ENCODE results near the gene AZIN2. TPM values are rescaled to one million over a fixed set of nuclear protein-coding genes. Genes with fewer than 3 reads are reported as not detected.

Gene AZIN2
- total and polyA plus RNA-seq, 2 of the 13 experiments (the other 11 are each of a cell fraction or from before 2014, with no cell fraction given) = 1.7 to 3.5 TPM

DNA sequence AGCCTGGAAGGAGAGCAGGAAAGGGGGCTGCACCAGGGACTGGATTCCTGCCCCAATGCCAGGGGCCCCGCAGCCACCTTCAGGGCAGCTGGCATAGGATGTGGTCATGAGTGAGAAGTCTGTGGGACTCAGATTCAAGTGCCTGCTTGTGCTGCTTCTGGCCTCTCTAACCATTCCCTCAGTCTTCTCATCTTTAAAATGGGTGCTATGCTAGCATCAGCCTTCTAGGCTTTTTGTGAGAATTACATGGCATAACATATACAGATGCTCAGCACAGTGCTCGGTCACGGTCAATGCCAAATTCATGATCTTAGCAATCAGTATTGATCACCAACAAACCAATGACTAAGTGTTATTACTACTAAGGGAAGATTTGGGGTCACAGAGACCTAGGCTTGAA lies 77.4 kb downstream of the AZIN2 start:
- H2AFZ ChIP-seq (ENCODE audit: low read length) = no peak overlapping the region
- ChIA-PET POLR2A (no interaction called here), CTCF (ENCODE audit: low intra/inter-chr PET ratio, low total read pairs) (no interaction called here)
- no peaks in the 10 kb centered on the region for H3K36me3 ChIP-seq (replicated peaks in 1 of 2; ENCODE audit: control insufficient read depth in 1 of 2, insufficient read depth in 2 of 2, low read length in 2 of 2)
- H3K4me3 ChIP-seq (replicated peaks in 1 of 3; ENCODE audit: insufficient read depth in 1 of 3, low read depth in 2 of 3, low read length in 3 of 3) = no peak overlapping the region
- H3K27ac ChIP-seq (ENCODE audit: extremely low read length, insufficient read depth, low read length) = no peak overlapping the region
- in situ Hi-C loops (cut with HindIII; ENCODE audit: extremely low pct_ligation_motif_present, low pct_unique_long_range_greater_than_20kb) = no loop called here
- no peaks in the 10 kb centered on the region for H3K27me3 ChIP-seq (ENCODE audit: control insufficient read depth in 1 of 2, insufficient read depth in 2 of 2, low read length in 2 of 2)
- ATAC-seq (no peak), FAIRE-seq (no peak), DNase-seq (ENCODE audit: low spot score) (no peak)
- peaks cover 18% of the 10 kb centered on the region for H3K4me1 ChIP-seq (ENCODE audit: insufficient read depth, low read length)
- H4K20me1 ChIP-seq (ENCODE audit: insufficient read depth, low read length) = no peaks in the 10 kb centered on the region
- no peak overlapping the region for H3K4me2 ChIP-seq (ENCODE audit: low read depth, low read length)
- H3K9me3 ChIP-seq (ENCODE audit: low read length) = no peaks in the 10 kb centered on the region
- intact Hi-C loops (cut with micrococcal nuclease; ENCODE audit: unreplicated experiment) = no loop called here
- TF ChIP-seq ZNF629 (CRISPR knock-in tag; conservative IDR thresholded peaks at IDR 0.05) = peak; percentile 71
- no peak for TF ChIP-seq ZNF598 (CRISPR knock-in tag; IDR thresholded peaks at IDR 0.05; ENCODE audit: borderline replicate concordance)
- no TSS peak for BruUV-seq (replicated peaks)
- 94% methylated on average over 2 of the region's 3 CpGs for WGBS (ENCODE audit: low lambda C conversion rate)
- no peak overlapping the region for H3K9ac ChIP-seq (ENCODE audit: insufficient read depth, low read depth, low read length)
- H3K79me2 ChIP-seq (ENCODE audit: insufficient read depth, low read length) = no peaks in the 10 kb centered on the region

GRCh38 chr1:33159577-33159976 lies 78.6 kb downstream of the AZIN2 start:
- H4K20me1 ChIP-seq (ENCODE audit: insufficient read depth, low read length) = no peaks in the 10 kb centered on the region
- intact Hi-C loops (cut with micrococcal nuclease; ENCODE audit: unreplicated experiment) (no loop called here), in situ Hi-C loops (cut with HindIII; ENCODE audit: extremely low pct_ligation_motif_present, low pct_unique_long_range_greater_than_20kb) (no loop called here)
- DNase-seq (ENCODE audit: low spot score) (no peak), FAIRE-seq (no peak), ATAC-seq (no peak)
- no peak for TF ChIP-seq ZNF572 (CRISPR knock-in tag; IDR thresholded peaks at IDR 0.05)
- TF ChIP-seq AGO2 (optimal IDR thresholded peaks at IDR 0.05; ENCODE audit: low read depth, low read length) = peak; percentile 30
- no peak for TF ChIP-seq IRX3 (CRISPR knock-in tag; IDR thresholded peaks at IDR 0.05; ENCODE audit: borderline replicate concordance, low read depth)
- no peaks in the 10 kb centered on the region for H3K79me2 ChIP-seq (ENCODE audit: insufficient read depth, low read length)
- no peak overlapping the region for H3K9ac ChIP-seq (ENCODE audit: insufficient read depth, low read depth, low read length)
- 96% methylated on average over 24 of the region's 26 CpGs for WGBS (ENCODE audit: low lambda C conversion rate)
- H3K27me3 ChIP-seq (ENCODE audit: control insufficient read depth in 1 of 2, insufficient read depth in 2 of 2, low read length in 2 of 2) = no peaks in the 10 kb centered on the region
- H3K4me2 ChIP-seq (ENCODE audit: low read depth, low read length) = no peak overlapping the region
- H2AFZ ChIP-seq (ENCODE audit: low read length) = no peak overlapping the region
- H3K36me3 ChIP-seq (replicated peaks in 1 of 2; ENCODE audit: control insufficient read depth in 1 of 2, insufficient read depth in 2 of 2, low read length in 2 of 2) = no peaks in the 10 kb centered on the region
- H3K4me3 ChIP-seq (replicated peaks in 1 of 3; ENCODE audit: insufficient read depth in 1 of 3, low read depth in 2 of 3, low read length in 3 of 3) = no peak overlapping the region
- POLR2A ChIA-PET = no interaction called here
- H3K27ac ChIP-seq (ENCODE audit: extremely low read length, insufficient read depth, low read length) = no peak overlapping the region
- peaks cover 12% of the 10 kb centered on the region for H3K4me1 ChIP-seq (ENCODE audit: insufficient read depth, low read length)
- no peaks in the 10 kb centered on the region for H3K9me3 ChIP-seq (ENCODE audit: low read length)
- BruUV-seq (replicated peaks) = no TSS peak
- CTCF ChIA-PET (ENCODE audit: low intra/inter-chr PET ratio, low total read pairs) = no interaction called here

Measured in HepG2 (cell line).